Cardiac fibroblast (primary cell): ENCODE results near the gene NR2F1-AS1.
A peak's percentile ranks its signal among the peaks of the same experiment; 100 is the strongest.

Source experiments
- DNase-seq, 2 donors: peaks; one replicate each; pipeline versions ENCODE4 v3.0.0 to v3.0.0-alpha.2; 2010; ENCODE audit warnings: low read depth in 2 of 2
- H3K4me3 ChIP-seq, 2 donors: replicated peaks in 1 of 2; 1 replicate in 1 of 2; 2 replicates in 1 of 2; pipeline ENCODE4 v1.5.1; 2011; ENCODE audit warnings: low read depth in 2 of 2, low read length in 2 of 2, mild to moderate bottlenecking in 2 of 2, moderate library complexity in 1 of 2
- TF ChIP-seq, protein P1 (sequence below): IDR thresholded peaks from one replicate; pipeline ENCODE4 v1.5.1; 2011; ENCODE audit warnings: low read depth, mild to moderate bottlenecking, low read length, inconsistent platforms

The NR2F1-AS1 gene

DNA sequence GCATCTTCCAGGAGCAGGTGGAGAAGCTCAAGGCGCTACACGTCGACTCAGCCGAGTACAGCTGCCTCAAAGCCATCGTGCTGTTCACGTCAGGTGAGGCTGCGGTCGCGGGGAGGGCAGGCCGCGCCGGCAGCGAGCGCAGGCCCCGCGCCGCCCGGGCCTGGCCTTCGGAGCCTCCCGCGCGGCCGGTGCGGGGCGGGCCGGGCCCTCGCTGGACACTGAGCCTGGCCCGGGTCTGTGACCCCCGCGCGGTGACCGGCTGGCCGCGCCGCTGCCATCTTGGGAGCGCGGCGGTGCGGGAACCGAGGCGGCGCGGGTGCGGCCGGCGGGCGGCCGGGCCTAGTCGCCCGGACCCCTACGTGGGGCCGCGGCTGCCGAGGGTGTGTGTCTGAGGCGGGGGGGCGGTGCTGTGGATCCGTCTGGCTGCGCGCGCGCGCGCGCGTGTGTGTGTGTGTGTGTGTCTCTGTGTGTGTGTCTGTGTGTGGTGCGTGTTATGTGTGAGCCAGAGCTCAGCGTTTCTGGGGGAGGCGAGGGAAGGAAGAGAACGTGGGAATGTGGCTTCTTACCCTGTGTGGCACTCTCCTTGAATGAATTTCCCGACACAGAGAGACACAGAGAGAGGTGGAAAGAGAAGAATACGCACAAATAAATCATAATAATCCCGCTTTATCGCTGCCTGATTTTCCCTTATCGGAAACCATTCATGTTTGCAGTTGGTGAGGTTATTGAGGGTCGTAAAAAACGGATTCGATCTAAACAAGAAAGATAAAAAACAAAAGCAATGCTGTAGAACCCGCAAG is 7.5 kb upstream of the NR2F1-AS1 start:
- peak overlapping the region; percentile 43 to 67 for H3K4me3 ChIP-seq
- no peak for DNase-seq
- TF ChIP-seq, protein P1, sequence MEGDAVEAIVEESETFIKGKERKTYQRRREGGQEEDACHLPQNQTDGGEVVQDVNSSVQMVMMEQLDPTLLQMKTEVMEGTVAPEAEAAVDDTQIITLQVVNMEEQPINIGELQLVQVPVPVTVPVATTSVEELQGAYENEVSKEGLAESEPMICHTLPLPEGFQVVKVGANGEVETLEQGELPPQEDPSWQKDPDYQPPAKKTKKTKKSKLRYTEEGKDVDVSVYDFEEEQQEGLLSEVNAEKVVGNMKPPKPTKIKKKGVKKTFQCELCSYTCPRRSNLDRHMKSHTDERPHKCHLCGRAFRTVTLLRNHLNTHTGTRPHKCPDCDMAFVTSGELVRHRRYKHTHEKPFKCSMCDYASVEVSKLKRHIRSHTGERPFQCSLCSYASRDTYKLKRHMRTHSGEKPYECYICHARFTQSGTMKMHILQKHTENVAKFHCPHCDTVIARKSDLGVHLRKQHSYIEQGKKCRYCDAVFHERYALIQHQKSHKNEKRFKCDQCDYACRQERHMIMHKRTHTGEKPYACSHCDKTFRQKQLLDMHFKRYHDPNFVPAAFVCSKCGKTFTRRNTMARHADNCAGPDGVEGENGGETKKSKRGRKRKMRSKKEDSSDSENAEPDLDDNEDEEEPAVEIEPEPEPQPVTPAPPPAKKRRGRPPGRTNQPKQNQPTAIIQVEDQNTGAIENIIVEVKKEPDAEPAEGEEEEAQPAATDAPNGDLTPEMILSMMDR = no peak

DNA sequence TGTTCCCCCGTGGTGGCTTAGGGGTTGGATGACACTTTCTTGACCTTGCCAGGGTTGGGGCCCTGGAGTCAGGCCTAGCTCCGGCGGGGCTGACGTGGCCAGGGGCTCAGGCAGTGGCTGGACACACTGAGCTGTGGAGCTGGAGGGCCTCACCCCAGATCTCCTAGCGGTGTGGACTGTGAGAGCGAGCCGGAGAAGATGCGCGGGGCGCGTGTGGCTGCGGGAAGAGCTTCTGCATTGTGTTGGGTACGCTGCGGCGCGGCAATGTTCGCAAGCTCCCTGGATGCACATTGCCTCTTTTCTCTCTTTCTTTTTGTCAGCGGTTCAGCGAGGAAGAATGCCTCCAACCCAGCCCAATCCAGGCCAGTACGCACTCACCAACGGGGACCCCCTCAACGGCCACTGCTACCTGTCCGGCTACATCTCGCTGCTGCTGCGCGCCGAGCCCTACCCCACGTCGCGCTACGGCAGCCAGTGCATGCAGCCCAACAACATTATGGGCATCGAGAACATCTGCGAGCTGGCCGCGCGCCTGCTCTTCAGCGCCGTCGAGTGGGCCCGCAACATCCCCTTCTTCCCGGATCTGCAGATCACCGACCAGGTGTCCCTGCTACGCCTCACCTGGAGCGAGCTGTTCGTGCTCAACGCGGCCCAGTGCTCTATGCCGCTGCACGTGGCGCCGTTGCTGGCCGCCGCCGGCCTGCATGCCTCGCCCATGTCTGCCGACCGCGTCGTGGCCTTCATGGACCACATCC is 6.8 kb upstream of the NR2F1-AS1 start:
- H3K4me3 ChIP-seq = peak overlapping the region; percentile 43 to 67
- DNase-seq = no peak
- TF ChIP-seq, protein P1 = no peak

DNA sequence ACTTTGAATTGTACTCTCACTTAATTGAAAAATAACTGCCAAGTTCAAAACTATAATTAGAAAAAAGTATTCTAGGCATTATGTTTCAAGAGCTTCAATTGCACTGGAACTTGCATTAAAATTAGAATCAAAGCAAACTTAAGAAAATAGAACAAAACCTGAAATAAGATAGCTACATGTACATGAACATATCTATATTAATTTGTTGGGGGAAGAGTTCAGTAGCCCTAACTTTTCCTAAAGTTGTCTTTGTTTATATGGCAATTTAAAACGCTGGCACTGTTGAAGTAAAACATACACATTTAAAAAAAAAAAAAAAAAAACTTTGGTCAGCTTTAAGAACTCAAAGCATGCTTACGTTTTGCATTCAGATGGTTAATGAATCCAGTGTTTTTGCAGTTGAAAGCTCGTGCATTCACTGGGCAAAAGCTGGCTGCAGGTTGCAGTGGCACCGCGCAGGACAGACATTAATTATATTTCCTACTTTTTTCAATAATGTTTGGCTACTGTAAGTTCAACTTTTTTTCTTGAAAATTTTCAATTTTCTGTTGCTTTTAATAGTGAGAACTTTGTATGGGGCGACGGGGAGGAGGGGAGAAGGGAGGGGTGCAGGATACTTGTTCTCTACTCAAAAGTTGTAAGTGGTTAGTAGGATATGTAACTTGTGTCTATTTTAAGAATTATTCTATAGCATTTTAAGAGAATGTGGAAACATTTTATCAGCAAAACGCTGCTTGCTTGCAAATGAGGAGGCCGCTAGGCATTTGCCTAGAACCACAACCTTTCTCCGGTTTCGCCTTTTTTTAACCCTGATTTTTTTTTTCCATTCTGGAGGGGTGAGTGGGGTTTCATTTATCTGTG is 5.9 kb upstream of the NR2F1-AS1 start:
- TF ChIP-seq, protein P1 = no peak

DNA sequence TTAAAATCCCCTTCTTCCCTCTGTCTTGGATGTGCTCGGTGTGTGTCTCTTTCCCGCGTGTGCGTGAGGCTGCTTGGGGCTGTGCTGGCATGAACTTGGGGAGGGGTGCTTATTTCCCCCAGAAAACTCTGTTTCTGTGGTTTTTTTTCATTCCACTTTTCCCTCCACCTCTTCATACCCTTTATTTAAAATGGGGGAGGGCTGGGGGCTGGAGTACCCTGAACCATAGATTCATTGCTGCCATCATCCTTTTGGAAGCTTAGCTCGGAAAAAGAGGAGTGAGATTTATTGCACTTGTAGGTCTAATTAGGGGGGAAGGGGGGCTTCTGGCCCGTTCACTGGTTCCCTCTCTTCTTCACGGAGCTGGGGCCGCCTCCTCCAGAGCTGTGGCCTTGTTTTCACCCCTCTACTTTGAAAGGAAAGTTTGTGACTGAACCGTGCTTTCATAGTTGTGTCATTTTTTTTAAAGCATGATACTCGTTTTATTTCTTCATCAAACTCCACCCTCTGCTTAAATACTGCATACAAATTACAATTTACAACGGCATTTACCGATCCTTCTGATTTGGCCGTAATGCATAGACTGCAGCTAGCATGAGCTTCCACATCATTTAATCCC is 4.9 kb upstream of the NR2F1-AS1 start:
- TF ChIP-seq, protein P1 = no peak
- H3K4me3 ChIP-seq = peak overlapping the region; percentile 67 to 86
- no peak for DNase-seq

More for the DNA sequence above, 5.9 kb upstream of the NR2F1-AS1 start:
- DNase-seq = no peak
- H3K4me3 ChIP-seq = peak overlapping the region; percentile 67 to 86

DNA sequence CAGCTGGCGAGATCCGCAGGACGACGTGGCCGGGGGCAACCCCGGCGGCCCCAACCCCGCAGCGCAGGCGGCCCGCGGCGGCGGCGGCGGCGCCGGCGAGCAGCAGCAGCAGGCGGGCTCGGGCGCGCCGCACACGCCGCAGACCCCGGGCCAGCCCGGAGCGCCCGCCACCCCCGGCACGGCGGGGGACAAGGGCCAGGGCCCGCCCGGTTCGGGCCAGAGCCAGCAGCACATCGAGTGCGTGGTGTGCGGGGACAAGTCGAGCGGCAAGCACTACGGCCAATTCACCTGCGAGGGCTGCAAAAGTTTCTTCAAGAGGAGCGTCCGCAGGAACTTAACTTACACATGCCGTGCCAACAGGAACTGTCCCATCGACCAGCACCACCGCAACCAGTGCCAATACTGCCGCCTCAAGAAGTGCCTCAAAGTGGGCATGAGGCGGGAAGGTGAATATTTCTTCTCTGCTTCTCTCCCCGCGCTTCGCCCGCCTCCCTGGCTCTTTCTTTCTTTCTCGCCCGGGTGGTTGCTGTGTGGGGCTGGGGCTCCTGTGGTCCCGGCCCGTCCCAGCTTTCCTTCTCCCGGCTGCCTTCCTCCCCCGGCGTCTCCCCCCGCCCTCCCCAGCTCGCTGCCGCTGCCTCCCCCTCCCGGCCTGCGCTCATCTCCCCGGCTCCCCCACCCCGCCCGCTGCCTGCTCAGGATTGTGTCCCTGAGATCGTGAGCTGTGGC is 4.2 kb upstream of the NR2F1-AS1 start:
- TF ChIP-seq, protein P1 = no peak
- no peak for DNase-seq
- peak overlapping the region; percentile 67 to 86 for H3K4me3 ChIP-seq

DNA sequence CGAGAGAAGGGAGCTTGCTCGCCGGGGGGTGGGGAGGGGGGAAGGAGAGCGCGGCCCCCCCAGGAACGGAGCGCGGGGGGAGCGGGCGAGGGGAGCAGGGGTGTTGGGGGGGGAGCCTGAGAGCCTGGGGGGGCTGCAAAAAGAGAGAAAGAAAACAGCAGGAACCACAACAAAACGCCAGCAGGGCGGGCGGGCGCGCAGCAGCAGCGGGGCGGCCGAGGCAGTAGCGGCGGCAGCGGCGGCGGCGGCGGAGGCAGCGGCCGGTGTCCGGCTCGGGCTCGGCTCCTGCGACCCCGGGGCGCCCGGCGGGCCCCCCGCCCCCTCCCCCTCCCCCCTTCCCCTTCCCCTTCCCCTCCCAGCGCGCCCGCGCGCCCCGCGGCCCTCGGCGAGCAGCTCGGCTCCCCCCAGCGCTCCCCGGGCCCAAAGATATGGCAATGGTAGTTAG is 3.6 kb upstream of the NR2F1-AS1 start:
- TF ChIP-seq, protein P1 = no peak
- peak overlapping the region; percentile 67 to 86 for H3K4me3 ChIP-seq
- DNase-seq = no peak
